ENCODE measurements around the gene RPL37.
"Not testable (repeated sequence)": the region's sequence is repeated elsewhere in the genome, so short reads cannot be mapped to it uniquely, and the experiment has no call there.

Gene RPL37

GRCh38 chr5:40834849-40835787, at the start of gene RPL37:
Gene RPL37, minus strand, starts transcription at chr5:40835222. Its CDS starts 37 bp downstream, at chr5:40835185.
- peak; percentile 94 for DNase-seq (ENCODE audit: low read depth, low spot score)

GRCh38 chr5:40883051-40883450, 48.0 kb upstream of the RPL37 start:
- not testable (repeated sequence) for DNase-seq (ENCODE audit: low read depth, low spot score)

DNA sequence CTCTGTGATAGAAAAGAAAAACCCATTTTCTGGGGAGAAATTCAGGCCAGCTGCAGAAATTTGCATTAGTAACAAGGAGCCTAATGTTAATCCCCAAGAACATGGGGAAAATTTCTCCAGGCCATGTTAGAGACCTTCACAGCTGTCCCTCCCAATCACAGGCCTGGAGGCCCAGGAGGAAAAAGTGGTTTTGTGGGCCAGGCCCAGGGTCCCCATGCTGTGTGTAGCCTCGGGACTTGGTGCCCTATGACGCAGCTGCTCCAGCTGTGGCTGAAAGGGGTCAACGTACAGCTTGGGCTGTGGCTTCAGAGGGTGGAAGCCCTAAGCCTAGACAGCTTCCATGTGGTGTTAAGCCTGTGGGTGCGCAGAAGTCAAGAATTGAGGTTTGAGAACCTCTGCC, 47.3 kb upstream of the RPL37 start:
- no peak for DNase-seq (ENCODE audit: low read depth, low spot score)

- DNase-seq (ENCODE audit: low read depth, low spot score): no peak
Measured at GRCh38 chr5:40879163-40879942, 44.3 kb upstream of the RPL37 start.

DNA sequence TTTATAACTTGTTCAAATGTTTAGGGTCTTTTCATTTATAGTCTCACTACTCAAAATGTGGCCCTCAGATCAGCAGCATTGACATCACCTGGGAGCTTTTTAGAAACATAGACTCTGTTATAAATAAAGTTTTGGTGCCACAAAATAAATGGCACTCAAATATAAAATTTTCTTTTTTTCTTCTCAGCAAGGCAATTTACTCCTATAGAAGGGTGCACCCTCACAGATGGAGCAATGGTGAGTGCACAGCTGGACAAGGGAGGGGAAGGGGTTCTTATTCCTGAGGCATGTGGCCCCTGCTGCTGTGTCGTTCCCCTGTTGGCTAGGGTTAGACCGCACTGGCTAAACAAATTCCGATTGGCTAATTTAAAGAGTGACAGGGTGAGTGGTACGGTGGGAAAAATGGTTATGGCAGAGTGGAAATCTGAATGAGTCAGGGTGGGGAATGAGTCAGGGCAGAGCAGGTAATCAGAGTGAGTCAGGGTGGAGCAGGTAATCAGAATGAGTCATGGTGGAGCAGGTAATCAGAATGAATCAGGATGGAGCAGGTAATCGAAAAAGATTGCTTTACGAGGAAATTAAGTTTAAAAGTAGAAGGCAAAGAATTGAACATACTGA, 42.5 kb upstream of the RPL37 start:
- no peak for DNase-seq (ENCODE audit: low read depth, low spot score)

DNA sequence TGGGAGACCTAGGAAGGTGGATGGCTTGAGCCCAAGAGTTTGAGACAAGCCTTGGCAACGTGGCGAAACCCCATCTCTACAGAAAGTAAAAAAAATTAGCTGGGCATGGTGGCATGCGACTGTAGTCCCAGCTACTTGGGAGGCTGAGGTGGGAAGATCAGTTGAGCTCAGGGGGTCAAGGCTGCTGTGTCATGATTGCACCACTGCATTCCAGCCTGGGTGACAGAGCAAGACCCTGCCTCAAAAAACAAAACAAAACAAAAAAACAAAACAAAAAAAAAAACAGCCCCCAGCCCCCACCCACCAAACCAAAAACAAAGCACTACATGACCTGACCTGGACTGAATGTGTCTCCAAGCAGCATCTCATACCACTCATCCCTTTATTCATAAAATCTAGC, 40.9 kb upstream of the RPL37 start:
- DNase-seq (ENCODE audit: low read depth, low spot score): no peak

GRCh38 chr5:40873286-40873880, 38.4 kb upstream of the RPL37 start:
- no peak for DNase-seq (ENCODE audit: low read depth, low spot score)

- DNase-seq (ENCODE audit: low read depth, low spot score): not testable (repeated sequence)
Measured at GRCh38 chr5:40872253-40872652, 37.2 kb upstream of the RPL37 start.

DNA sequence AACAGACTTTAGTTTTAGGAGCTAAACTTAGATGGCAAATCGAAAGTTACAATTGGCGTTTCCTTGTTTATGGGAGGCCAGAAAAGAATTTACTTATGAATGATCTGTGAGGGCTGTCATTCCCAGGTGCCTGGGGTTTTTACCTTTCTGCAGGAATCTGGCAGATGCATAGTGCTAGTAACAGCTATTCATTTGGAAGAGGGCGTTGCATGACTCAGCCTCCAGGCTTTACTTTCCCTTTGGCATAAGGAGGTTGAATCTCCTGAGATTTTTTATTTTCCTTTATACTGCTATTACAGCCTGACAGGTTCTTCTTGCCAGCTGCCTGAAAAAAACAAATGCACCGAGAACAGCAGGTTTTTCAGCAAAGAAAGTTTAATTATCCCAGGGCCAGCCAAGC, 36.2 kb upstream of the RPL37 start:
- no peak for DNase-seq (ENCODE audit: low read depth, low spot score)

GRCh38 chr5:40869384-40869783, 34.4 kb upstream of the RPL37 start:
- DNase-seq (ENCODE audit: low read depth, low spot score): no peak

DNA sequence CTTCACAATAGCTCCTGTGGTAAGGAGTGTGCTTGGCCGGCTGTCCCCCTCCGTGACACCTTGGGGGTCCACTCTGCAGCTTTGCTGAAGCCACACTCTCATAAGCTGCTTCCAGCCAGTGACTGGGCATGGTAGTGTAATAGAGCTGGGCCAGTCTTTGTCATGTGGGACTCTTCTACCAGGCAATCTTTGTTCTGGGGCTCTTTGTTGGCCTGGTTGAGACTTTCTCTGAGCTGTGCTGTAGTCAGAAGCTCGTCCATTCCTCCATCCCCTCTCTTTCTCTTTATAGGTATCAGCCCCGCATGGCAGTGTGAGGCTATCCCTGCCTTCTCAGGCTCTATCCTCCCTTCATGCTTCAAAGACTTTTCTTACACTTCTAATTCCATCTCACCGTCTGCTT, 31.8 kb upstream of the RPL37 start:
- DNase-seq (ENCODE audit: low read depth, low spot score): no peak

GRCh38 chr5:40865004-40865403, 30.0 kb upstream of the RPL37 start:
- DNase-seq (ENCODE audit: low read depth, low spot score): not testable (repeated sequence)

DNA sequence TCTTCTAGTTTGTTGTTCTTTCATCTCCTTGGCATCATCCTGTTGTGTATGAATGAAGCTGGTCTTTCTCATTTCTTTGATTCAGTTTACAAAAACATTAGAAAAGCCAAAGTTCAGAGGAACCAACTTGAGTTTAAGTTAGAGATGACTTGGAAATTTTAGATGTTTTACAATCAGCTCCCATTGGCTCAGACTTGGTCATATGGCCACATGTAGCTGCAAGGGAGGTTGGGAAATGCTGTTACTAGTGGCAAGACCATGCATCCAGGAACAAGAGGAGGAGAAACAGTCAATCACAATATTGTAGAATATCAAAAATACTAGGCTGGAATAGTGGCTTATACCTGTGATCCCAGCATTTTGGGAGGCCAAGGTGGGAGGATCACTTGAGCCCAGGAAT, 25.7 kb upstream of the RPL37 start:
- DNase-seq (ENCODE audit: low read depth, low spot score): no peak

GRCh38 chr5:40853632-40854192, 18.7 kb upstream of the RPL37 start:
- no peak for DNase-seq (ENCODE audit: low read depth, low spot score)

DNA sequence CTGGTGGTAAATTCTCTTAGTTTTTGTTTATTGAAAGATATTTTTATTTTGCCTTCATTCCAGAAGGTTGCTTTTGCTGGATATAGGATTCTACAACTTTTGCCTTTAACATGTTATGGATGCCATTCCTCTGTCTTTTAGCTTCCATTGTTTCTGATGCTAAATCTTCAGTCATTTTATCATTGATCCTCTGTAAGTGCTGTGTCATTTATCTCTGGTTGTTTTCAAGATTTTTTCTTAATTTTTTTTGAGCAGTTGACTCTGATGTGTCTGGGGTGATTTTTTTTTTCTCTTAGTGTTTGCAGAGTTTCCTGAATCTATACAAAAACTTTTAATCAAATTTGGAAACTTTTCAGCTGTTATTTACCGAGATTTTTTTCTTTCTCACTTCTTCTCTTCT, 12.5 kb upstream of the RPL37 start:
- no peak for DNase-seq (ENCODE audit: low read depth, low spot score)

GRCh38 chr5:40846371-40846770, 11.3 kb upstream of the RPL37 start:
- no peak for DNase-seq (ENCODE audit: low read depth, low spot score)

DNA sequence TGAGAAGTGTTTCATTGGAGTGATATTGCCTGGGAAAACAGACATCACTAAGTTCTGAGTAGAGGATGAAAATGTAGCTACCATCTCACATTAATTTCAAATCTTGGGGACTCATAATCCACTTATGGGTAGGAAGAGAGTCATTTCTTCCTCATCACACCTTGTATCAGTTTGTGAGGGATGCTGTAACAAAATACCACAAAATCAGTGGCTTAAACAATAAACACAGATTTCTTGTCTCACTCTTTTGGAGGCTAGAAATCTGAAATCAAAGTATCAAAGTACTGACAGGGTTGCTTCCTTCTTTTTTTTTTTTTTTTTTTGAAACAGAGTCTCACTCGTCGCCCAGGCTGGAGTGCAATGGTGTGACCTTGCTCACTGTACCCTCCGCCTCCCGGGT, 9.5 kb upstream of the RPL37 start:
- no peak for DNase-seq (ENCODE audit: low read depth, low spot score)

DNA sequence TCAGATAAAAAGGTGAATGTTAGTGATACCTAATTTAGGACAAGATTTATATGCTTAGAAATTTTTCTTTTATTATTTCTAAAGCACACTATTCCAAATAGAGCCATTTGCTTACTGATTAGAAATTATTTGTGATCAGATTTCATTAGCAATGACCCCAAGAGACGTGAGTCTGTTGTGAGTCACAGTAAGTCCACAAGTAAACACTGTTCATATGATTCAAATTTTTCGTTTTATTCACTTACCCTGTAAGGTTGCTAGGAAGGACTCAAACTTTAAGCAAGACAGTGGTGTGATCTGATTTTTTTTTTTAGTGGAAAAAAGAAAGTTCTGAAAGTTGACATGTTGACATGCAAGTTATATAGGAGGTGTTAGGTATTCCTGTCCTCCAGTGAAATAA, 7.3 kb upstream of the RPL37 start:
- DNase-seq (ENCODE audit: low read depth, low spot score): no peak

DNA sequence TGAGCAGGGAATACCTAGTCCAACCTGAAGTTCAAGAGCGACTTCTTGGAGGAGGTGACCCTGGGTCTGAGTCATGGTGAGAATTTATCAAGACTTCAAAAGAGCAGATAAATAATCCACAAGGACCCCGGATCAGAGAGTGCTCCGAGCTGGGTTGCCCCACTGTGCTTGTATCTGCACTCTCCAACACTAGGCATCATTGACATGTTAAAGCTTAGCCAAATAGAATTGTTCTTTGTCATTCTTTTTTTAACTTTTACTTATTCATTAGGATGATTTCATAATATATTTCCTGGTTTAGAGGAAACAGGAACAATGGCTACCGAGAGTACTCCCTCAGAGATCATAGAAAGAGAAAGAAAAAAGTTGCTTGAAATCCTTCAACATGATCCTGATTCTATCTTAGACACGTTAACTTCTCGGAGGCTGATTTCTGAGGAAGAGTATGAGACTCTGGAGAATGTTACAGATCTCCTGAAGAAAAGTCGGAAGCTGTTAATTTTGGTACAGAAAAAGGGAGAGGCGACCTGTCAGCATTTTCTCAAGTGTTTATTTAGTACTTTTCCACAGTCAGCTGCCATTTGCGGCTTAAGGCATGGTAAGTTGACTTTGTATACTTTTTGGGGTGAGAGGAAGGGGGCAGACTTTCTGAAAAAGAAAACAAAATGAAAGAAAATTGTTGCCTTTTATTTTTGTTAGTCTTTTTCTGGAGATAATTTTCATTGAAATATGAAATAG, 6.2 kb upstream of the RPL37 start, which contains the start of gene CARD6:
Gene CARD6 (plus strand): TSS at position 300 of the 738 bp plus-strand sequence. CDS start 16 bp downstream, at position 316.
- no peak for DNase-seq (ENCODE audit: low read depth, low spot score)

- DNase-seq (ENCODE audit: low read depth, low spot score): no peak
Measured at GRCh38 chr5:40838086-40838485, 3.1 kb upstream of the RPL37 start.

GRCh38 chr5:40834391-40834848, 602 bp downstream of the RPL37 start:
- no peak for DNase-seq (ENCODE audit: low read depth, low spot score)
